RKO (cell line): ENCODE results near the gene TASOR2.

Experiments used
- DNase-seq: peaks from one replicate; pipeline ENCODE4 v3.0.0-alpha.2; 2016; ENCODE audit warnings: low spot score

TASOR2 gene, protein sequence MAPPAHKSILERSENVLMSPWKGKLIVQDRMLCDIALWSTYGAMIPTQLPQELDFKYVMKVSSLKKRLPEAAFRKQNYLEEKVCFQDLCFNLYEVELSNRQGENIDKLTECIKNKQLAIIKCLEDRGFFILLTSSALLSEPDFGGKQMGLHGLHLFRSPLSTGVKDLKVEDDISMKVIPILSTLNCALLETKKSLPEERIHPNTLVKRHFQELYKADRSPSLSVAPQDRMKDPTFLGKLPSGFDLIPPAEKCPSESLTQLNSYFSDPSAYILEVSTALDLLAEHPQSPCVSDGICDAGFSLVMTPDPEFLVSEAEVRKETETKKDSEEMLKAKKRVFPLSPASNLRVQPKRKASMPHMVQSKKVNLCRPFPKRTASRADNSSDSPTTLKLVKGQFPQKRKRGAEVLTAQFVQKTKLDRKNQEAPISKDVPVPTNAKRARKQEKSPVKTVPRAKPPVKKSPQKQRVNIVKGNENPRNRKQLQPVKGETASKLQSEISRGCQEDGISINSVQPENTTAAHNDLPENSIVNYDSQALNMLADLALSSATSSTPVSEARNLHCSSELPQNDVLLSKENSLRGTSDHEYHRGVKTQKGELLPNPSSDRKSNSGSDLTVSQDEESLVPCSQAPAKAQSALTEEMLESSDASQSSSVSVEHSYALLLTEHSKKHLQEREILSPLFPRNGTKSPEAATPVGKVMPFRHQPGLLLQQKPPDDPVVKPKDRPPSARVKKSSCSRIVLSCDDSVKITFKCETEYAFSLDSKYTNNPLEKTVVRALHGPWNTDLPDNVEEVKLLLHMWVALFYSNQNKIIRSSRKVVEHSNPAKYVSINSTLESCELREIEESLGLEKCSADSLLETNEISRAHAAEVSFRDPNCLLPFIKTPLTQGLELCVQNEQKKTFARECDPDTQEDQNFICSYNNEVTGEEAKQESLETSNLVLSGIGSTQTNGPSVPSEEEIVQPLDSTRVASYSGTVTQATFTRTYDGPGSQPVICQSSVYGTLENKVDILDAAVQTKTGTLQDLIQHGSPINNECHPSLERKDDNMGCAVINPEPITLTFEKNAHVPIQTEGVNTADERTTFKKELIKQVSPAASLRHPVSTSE (N-terminal part only)

GRCh38 chr10:5684318-5684970 lies at the start of gene TASOR2:
TSS of gene TASOR2 (plus strand) at chr10:5684838. CDS start at chr10:5720643, 35,805 bp downstream.
- DNase-seq: peak; percentile 100

- no peak for DNase-seq
Observed at GRCh38 chr10:5634918-5635317, 49.7 kb upstream of the TASOR2 start.

- no peak for DNase-seq
Observed at GRCh38 chr10:5638494-5638893, 46.1 kb upstream of the TASOR2 start.

DNA sequence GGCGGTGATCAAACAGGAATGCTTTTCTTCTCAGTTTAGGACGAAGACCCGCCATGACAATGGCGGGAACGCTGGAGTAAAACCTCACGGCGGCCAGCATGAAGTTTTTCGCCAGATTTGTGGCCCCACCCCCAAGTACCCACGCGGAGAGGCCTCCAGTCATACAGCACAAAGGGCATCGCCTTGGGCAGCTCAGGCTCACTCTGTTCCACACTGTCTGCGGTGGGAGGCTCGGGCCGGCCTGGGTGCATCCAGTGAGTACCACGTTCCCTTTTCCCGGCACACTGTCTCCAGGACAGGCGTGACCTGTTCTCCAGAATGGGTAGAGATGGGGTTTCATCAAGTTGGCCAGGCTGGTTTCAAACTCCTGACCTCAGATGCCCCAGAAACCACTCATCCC lies 45.6 kb upstream of the TASOR2 start:
- no peak for DNase-seq

DNA sequence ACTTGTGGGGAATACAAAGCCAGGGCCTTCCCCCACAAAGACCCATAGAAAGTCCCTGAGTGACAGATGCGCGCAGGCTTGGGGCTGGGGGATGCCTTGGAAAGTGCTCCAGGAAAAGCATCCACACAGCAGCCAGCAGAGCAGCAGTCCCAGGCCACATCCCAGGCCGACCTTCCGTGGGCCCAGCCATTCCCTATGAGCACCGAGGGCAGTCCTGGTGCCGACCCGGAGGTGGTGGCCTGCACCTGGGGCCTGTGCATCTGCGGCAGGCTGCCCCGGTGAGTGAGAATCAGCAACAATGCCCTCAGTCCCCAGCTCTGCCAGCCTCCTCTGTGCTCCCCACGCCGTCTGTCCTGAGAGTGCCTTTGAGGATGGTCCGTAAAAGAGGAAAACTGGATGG lies 44.6 kb upstream of the TASOR2 start:
- DNase-seq: no peak

- no peak for DNase-seq
Observed at GRCh38 chr10:5640501-5640900, 44.1 kb upstream of the TASOR2 start.

GRCh38 chr10:5641501-5641900 lies 43.1 kb upstream of the TASOR2 start:
- no peak for DNase-seq

- no peak for DNase-seq
Observed at GRCh38 chr10:5643346-5644067, 41.1 kb upstream of the TASOR2 start.

DNA sequence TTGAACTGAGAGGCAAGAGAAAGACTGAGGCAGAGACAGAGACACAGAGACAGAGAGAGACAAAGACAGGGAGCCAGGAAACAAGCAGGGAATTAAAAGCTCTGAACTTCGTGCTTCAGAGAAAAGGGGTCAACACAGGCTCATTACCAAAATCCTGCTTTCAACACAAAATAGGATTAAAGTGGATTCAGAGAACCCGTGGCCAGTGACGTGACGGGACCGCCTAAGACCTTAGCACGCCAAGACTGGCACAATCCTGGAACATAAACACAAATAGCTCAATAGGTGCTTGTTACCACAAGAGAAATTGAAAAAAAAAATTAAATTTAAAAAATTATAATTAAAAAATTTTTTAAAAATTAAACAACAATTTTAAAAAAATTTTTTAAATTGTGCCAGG lies 39.7 kb upstream of the TASOR2 start:
- DNase-seq: no peak

GRCh38 chr10:5645375-5645774 lies 39.3 kb upstream of the TASOR2 start:
- DNase-seq: no peak

- DNase-seq: no peak
Observed at GRCh38 chr10:5645944-5646617, 38.6 kb upstream of the TASOR2 start.

- no peak for DNase-seq
Observed at GRCh38 chr10:5647507-5648240, 37.0 kb upstream of the TASOR2 start.

- peak; percentile 32 for DNase-seq
Observed at GRCh38 chr10:5648494-5649457, 35.9 kb upstream of the TASOR2 start.

- DNase-seq: no peak
Observed at GRCh38 chr10:5649746-5650145, 34.9 kb upstream of the TASOR2 start.

DNA sequence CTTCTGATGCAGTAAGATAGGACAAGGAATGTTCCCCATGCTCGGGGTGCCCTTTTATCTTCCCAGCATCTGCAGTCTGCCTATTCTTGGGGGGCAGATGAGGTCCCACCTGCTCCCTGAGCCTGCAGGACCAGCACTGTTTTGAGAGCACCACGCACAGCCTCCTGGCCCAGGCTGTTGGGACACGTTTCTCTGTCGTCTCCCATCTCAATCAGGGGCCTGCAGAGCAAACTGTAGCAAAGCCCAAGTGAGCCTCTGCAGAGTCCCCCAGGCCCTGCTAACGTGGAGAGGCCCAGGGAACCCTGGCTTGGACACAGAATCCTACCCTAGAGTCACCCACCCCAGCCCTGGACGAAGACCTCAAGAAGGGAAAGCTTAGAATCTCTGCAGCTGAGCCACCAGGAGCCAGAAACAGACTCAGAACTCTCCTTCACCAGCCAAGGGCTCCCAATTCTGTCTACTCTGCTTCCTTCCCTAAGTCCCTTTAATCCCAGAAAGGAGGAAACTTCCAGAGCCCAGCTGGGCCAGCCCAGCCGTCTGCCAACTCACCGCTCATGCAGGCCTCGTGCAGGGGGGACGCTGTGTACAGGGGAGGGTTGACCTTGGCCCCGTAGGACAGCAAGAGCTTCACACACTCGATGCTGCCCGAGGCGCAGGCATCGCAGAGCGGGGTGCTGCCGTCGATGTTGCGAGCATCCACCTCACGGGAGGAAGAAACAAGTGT lies 33.8 kb upstream of the TASOR2 start:
- DNase-seq: no peak

- DNase-seq: no peak
Observed at GRCh38 chr10:5651388-5651764, 33.3 kb upstream of the TASOR2 start.

DNA sequence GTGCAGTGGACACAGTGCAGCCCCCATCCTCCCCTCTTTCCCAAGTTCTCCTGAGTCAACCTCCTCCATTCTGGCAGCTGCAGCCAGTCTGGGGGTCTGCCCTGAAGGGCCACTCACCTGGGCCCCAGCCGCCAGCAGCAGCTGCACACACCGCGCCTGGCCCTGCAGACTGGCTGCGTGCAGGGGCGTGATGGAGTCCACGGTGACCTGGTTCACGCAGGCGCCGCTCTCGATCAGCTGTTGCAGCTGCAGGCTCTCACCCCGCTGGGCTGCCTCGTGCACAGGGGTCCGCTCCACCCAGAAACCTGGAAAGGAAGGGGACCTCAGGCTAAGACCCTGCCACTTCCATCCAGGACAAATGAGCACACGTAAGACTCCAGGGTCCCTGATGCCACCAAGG lies 31.9 kb upstream of the TASOR2 start:
- DNase-seq: no peak

DNA sequence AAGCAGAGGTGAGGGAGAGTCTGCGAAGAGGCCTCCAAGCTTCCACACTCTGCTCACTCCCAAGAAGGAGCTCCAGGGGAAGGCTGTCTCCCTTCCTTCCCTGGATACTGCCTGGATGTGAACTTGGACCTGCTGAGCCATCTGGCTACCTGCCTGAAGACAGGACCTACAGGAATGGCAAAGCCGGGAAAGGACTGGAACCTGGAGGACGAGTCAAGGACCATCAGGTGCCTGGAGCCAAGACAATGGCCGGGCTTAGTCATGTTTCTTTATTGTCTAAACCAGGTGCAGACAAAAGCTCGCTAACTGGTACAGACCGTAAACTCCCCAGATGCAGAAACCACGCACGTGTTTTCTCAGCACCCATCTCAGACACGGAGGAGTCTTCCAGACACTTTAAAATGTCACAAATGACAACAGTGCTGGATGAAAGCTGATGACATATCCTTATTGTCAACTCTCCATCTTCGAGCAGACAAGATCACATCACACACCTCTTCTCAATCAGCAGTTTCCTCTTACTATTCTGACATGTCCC lies 30.4 kb upstream of the TASOR2 start:
- no peak for DNase-seq
